ENCODE results near the gene KLHDC8A.
A peak's percentile ranks its signal among the peaks of the same experiment; 100 is the strongest.
"Not testable (repeated sequence)": the region's sequence is repeated elsewhere in the genome, so short reads cannot be mapped to it uniquely, and the experiment has no call there.

The KLHDC8A gene

GRCh38 chr1:205356440-205357139 is at the start of gene KLHDC8A:
KLHDC8A (minus strand) TSS chr1:205356922; CDS start chr1:205343604, 13,318 bp downstream.
- peak; percentile 79 for FAIRE-seq

GRCh38 chr1:205406252-205406651 is 49.5 kb upstream of the KLHDC8A start:
- FAIRE-seq, result not testable (repeated sequence)

GRCh38 chr1:205404484-205404883 is 47.8 kb upstream of the KLHDC8A start:
- not testable (repeated sequence) for FAIRE-seq

GRCh38 chr1:205398586-205398985 is 41.9 kb upstream of the KLHDC8A start:
- no peak for FAIRE-seq

GRCh38 chr1:205396967-205397616 is 40.4 kb upstream of the KLHDC8A start:
- FAIRE-seq, result peak; percentile 98

- FAIRE-seq, result peak; percentile 60
Measured at GRCh38 chr1:205395616-205396015, 38.9 kb upstream of the KLHDC8A start.

GRCh38 chr1:205392650-205393049 is 35.9 kb upstream of the KLHDC8A start:
- FAIRE-seq, result peak; percentile 42

GRCh38 chr1:205391386-205391785 is 34.7 kb upstream of the KLHDC8A start:
- no peak for FAIRE-seq

GRCh38 chr1:205387845-205388244 is 31.1 kb upstream of the KLHDC8A start:
- FAIRE-seq, result no peak

- FAIRE-seq, result not testable (repeated sequence)
Measured at GRCh38 chr1:205382990-205383389, 26.3 kb upstream of the KLHDC8A start.

- no peak for FAIRE-seq
Measured at GRCh38 chr1:205382561-205382960, 25.8 kb upstream of the KLHDC8A start.

GRCh38 chr1:205381305-205381704 is 24.6 kb upstream of the KLHDC8A start:
- no peak for FAIRE-seq

GRCh38 chr1:205380882-205381281 is 24.2 kb upstream of the KLHDC8A start:
- FAIRE-seq, result no peak

GRCh38 chr1:205379056-205379455 is 22.3 kb upstream of the KLHDC8A start:
- no peak for FAIRE-seq

GRCh38 chr1:205377355-205377754 is 20.6 kb upstream of the KLHDC8A start:
- no peak for FAIRE-seq

- FAIRE-seq, result peak; percentile 79
Measured at GRCh38 chr1:205376739-205377138, 20.0 kb upstream of the KLHDC8A start.

- peak; percentile 92 for FAIRE-seq
Measured at GRCh38 chr1:205375835-205376545, 19.3 kb upstream of the KLHDC8A start.

GRCh38 chr1:205374210-205375078 is 17.7 kb upstream of the KLHDC8A start:
- FAIRE-seq, result no peak

- FAIRE-seq, result peak; percentile 92
Measured at GRCh38 chr1:205373798-205374175, 17.1 kb upstream of the KLHDC8A start.

GRCh38 chr1:205373022-205373797 is 16.5 kb upstream of the KLHDC8A start:
- FAIRE-seq, result no peak

- FAIRE-seq, result peak; percentile 99
Measured at GRCh38 chr1:205371871-205372660, 15.3 kb upstream of the KLHDC8A start.

Measured in TTC549 (cell line).